ENCODE results near the gene ULK3. TPM values are rescaled to one million over a fixed set of nuclear protein-coding genes. Genes with fewer than 3 reads are reported as not detected.
A peak's percentile ranks its signal among the peaks of the same experiment; 100 is the strongest.

ULK3 gene
- polyA plus RNA-seq, 2 of the 4 experiments (the other 2 are of a cell fraction): 28.1 to 48.9 TPM

DNA sequence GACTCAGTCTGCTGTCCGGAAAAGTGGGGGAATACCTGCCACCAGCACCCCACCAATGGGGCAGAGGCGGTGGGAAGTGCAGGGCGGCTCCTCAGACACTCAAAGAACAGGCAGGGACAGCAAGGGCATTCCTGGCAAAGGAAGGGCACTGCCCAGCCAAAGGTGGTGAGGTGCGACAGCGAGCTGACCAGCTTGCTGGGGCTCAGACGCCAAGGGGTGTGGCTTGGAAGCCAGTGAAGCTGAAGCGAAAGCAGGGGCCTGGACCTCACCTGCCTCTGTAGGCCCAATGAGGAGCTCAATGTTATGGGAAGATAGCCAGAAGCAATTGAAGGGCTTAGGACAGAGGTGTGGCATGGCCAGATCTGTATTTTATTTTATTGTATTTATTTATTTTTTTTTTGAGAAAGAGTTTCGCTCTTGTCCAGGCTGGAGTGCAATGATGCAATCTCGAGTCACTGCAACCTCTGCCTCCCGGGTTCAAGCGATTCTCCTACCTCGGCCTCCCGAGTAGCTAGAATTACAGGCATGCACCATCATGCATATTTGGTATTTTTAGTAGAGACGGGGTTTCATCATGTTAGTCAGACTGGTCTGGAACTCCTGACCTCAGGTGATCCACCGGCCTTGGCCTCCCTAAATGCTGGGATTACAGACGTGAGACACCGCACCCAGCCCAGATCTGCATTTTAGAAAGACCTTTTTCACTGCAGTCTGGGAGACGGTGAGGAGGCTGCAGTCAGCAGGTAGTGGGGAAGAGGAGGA is 34.7 kb downstream of the ULK3 start:
- H3K27ac ChIP-seq: no peak overlapping the region
- FAIRE-seq: no peak
- H3K4me2 ChIP-seq: no peak overlapping the region

DNA sequence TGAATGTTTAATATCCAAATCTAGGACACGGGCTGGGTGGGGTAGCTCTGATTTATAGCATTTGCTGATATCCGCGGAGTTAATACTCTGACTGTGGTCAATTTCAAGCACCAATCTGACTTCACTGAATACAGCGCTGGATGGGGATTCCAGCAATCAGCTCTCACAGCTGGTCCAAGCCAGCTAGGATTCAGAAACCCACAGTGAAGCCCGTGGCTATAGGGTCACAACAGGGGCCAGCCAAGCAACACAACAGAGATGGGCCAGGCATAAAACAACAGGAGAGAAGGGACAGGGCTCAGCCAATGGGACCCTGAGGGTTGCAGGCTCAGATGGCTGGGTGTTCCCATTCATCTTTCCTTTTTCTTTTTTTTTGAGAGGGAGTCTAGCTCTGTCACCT is 35.7 kb downstream of the ULK3 start:
- Histone ChIP-seq H3K4me3 (no peak overlapping the region), H3K9me3 (no peaks in the 10 kb centered on the region), H3K4me1 (no peaks in the 10 kb centered on the region), H3K4me2 (no peak overlapping the region), H3K27ac (no peak overlapping the region)
- ChIA-PET CTCF (interaction anchor here (65.6 to 66.7 kb wide), 2 partner anchors 12 to 16 kb away, joined by 1908 read pairs; partner anchors contain the start of genes CPLX3, CSK, LMAN1L and ULK3), POLR2A (no interaction called here)
- ATAC-seq: peak in 1 of 2 experiments; percentile 27; a peak in 3 of 6 replicates
- no peak for FAIRE-seq
- 75% methylated on average over 5 of the region's 5 CpGs for WGBS (ENCODE audit: missing lambda C conversion rate)
- TF ChIP-seq NPAS2 (CRISPR knock-in tag; IDR thresholded peaks at IDR 0.05; ENCODE audit: borderline replicate concordance) (no peak), EP300 (IDR thresholded peaks at IDR 0.05) (no peak), HEYL (CRISPR knock-in tag; IDR thresholded peaks at IDR 0.05) (no peak), RAD21 (conservative IDR thresholded peaks at IDR 0.05 in 1 of 2, IDR thresholded peaks at IDR 0.05 in 1 of 2) (no peak), FOSB (CRISPR knock-in tag; IDR thresholded peaks at IDR 0.05) (no peak), TP53 (CRISPR knock-in tag; IDR thresholded peaks at IDR 0.05) (no peak), CHD4 (IDR thresholded peaks at IDR 0.05; ENCODE audit: borderline replicate concordance) (no peak), NR3C1 (IDR thresholded peaks at IDR 0.05) (no peak), JUNB (IDR thresholded peaks at IDR 0.05) (no peak), FOSL2 (IDR thresholded peaks at IDR 0.05) (no peak), FOSL2 (CRISPR knock-in tag; IDR thresholded peaks at IDR 0.05) (no peak), FOXS1 (CRISPR knock-in tag; IDR thresholded peaks at IDR 0.05) (no peak), HOXB5 (CRISPR knock-in tag; IDR thresholded peaks at IDR 0.05) (no peak), ZNF302 (CRISPR knock-in tag; IDR thresholded peaks at IDR 0.05) (no peak)
- TF ChIP-seq, protein P1, sequence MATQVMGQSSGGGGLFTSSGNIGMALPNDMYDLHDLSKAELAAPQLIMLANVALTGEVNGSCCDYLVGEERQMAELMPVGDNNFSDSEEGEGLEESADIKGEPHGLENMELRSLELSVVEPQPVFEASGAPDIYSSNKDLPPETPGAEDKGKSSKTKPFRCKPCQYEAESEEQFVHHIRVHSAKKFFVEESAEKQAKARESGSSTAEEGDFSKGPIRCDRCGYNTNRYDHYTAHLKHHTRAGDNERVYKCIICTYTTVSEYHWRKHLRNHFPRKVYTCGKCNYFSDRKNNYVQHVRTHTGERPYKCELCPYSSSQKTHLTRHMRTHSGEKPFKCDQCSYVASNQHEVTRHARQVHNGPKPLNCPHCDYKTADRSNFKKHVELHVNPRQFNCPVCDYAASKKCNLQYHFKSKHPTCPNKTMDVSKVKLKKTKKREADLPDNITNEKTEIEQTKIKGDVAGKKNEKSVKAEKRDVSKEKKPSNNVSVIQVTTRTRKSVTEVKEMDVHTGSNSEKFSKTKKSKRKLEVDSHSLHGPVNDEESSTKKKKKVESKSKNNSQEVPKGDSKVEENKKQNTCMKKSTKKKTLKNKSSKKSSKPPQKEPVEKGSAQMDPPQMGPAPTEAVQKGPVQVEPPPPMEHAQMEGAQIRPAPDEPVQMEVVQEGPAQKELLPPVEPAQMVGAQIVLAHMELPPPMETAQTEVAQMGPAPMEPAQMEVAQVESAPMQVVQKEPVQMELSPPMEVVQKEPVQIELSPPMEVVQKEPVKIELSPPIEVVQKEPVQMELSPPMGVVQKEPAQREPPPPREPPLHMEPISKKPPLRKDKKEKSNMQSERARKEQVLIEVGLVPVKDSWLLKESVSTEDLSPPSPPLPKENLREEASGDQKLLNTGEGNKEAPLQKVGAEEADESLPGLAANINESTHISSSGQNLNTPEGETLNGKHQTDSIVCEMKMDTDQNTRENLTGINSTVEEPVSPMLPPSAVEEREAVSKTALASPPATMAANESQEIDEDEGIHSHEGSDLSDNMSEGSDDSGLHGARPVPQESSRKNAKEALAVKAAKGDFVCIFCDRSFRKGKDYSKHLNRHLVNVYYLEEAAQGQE (IDR thresholded peaks at IDR 0.05): no peak
- TF ChIP-seq, protein P2, sequence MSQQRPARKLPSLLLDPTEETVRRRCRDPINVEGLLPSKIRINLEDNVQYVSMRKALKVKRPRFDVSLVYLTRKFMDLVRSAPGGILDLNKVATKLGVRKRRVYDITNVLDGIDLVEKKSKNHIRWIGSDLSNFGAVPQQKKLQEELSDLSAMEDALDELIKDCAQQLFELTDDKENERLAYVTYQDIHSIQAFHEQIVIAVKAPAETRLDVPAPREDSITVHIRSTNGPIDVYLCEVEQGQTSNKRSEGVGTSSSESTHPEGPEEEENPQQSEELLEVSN (IDR thresholded peaks at IDR 0.05; ENCODE audit: borderline replicate concordance, low read depth): no peak
- TF ChIP-seq, protein P3, sequence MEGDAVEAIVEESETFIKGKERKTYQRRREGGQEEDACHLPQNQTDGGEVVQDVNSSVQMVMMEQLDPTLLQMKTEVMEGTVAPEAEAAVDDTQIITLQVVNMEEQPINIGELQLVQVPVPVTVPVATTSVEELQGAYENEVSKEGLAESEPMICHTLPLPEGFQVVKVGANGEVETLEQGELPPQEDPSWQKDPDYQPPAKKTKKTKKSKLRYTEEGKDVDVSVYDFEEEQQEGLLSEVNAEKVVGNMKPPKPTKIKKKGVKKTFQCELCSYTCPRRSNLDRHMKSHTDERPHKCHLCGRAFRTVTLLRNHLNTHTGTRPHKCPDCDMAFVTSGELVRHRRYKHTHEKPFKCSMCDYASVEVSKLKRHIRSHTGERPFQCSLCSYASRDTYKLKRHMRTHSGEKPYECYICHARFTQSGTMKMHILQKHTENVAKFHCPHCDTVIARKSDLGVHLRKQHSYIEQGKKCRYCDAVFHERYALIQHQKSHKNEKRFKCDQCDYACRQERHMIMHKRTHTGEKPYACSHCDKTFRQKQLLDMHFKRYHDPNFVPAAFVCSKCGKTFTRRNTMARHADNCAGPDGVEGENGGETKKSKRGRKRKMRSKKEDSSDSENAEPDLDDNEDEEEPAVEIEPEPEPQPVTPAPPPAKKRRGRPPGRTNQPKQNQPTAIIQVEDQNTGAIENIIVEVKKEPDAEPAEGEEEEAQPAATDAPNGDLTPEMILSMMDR (IDR thresholded peaks at IDR 0.05): no peak
- no peak for DNase-seq (ENCODE audit: low read depth in 1 of 2, low spot score in 1 of 2)

More for the DNA sequence above, 34.7 kb downstream of the ULK3 start:
- DNase-seq (ENCODE audit: low read depth in 1 of 2, low spot score in 1 of 2) (no peak), ATAC-seq (peak in 1 of 2 experiments; percentile 23; a peak in 3 of 6 replicates)
- Histone ChIP-seq H3K4me1 (no peaks in the 10 kb centered on the region), H3K4me3 (no peak overlapping the region), H3K9me3 (no peaks in the 10 kb centered on the region)
- WGBS (ENCODE audit: missing lambda C conversion rate): 84% methylated on average over 18 of the region's 18 CpGs
- TF ChIP-seq, protein P3 (IDR thresholded peaks at IDR 0.05): no peak
- TF ChIP-seq BHLHE40 (IDR thresholded peaks at IDR 0.05; ENCODE audit: low read depth, low read length) (no peak), HOXB5 (CRISPR knock-in tag; IDR thresholded peaks at IDR 0.05) (no peak), RARB (CRISPR knock-in tag; IDR thresholded peaks at IDR 0.05) (no peak), JUNB (IDR thresholded peaks at IDR 0.05) (no peak), RCOR1 (IDR thresholded peaks at IDR 0.05; ENCODE audit: low read depth, low read length) (no peak), ZFP36 (IDR thresholded peaks at IDR 0.05; ENCODE audit: borderline replicate concordance, partially characterized antibody) (no peak), KDM1A (IDR thresholded peaks at IDR 0.05; ENCODE audit: low read depth) (no peak), TFCP2L1 (CRISPR knock-in tag; IDR thresholded peaks at IDR 0.05) (no peak), HEYL (CRISPR knock-in tag; IDR thresholded peaks at IDR 0.05) (no peak), ZC3H11A (IDR thresholded peaks at IDR 0.05) (no peak), RNF2 (IDR thresholded peaks at IDR 0.05; ENCODE audit: borderline replicate concordance, low read depth) (no peak)
- TF ChIP-seq, protein P4, sequence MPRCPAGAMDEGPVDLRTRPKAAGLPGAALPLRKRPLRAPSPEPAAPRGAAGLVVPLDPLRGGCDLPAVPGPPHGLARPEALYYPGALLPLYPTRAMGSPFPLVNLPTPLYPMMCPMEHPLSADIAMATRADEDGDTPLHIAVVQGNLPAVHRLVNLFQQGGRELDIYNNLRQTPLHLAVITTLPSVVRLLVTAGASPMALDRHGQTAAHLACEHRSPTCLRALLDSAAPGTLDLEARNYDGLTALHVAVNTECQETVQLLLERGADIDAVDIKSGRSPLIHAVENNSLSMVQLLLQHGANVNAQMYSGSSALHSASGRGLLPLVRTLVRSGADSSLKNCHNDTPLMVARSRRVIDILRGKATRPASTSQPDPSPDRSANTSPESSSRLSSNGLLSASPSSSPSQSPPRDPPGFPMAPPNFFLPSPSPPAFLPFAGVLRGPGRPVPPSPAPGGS (IDR thresholded peaks at IDR 0.05): no peak
- ChIA-PET CTCF (interaction anchor here (1.2 to 66.7 kb wide), 3 partner anchors 11 to 177 kb away, joined by 5 to 1908 read pairs (median 1908); partner anchors contain the start of genes CPLX3, CSK, LMAN1L and ULK3), POLR2A (no interaction called here)
